ES-I3 (cell line): ENCODE results near the gene MVB12A.

Experiments
- H3K36me3 ChIP-seq: 2 replicates; pipeline ENCODE4 v1.6.1; 2013; ENCODE audit warnings: mild to moderate bottlenecking, low read length, control low read depth, moderate library complexity; ENCODE audit not compliant: insufficient read depth
- H3K4me1 ChIP-seq: 2 replicates; pipeline ENCODE4 v1.6.1; 2013; ENCODE audit warnings: mild to moderate bottlenecking, control low read depth, low read length; ENCODE audit not compliant: insufficient read depth
- H3K9ac ChIP-seq: 2 replicates; pipeline ENCODE4 v1.6.1; 2013; ENCODE audit warnings: low read depth, mild to moderate bottlenecking, low read length, moderate library complexity
- H3K9me3 ChIP-seq: 2 replicates; pipeline ENCODE4 v1.6.1; 2013; ENCODE audit warnings: mild to moderate bottlenecking, low read length, moderate library complexity; ENCODE audit not compliant: control insufficient read depth, insufficient read depth

Gene MVB12A

DNA sequence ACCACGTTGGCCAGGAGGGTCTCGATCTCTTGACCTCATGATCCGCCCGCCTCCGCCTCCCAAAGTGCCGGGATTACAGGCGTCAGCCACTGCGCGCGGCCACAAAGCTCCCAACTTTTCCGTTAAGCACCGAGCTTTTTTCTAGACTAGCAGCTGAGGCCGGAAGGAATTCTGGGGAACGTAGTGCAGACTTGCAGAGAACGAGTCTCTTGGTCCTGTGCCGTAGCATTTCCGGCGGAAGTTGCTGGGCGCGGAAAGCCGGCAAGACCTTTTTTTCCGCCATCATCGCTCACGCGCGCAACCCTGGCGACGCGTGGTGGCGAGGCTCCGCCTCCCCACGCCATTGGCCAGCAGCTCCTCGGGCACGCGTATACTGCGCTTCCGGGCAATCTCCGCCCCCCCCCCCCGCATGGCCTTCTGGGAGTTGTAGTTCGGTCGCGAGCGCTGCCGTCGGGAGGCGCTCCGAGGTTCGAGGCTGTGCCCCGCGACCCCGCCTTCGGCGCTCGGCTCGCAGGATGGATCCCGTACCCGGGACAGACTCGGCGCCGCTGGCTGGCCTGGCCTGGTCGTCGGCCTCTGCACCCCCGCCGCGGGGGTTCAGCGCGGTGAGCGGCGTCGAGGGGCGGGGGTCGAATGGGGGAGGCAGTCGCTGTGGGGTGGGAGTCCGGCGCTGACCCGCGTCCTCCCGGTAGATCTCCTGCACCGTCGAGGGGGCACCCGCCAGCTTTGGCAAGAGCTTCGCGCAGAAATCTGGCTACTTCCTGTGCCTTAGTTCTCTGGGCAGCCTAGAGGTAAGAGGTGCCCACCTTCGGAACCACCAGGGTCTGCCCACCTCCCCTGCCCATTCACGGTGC, at the start of gene MVB12A:
MVB12A (plus strand) TSS at position 427 of the 854 bp plus-strand sequence; CDS start at position 516, 89 bp downstream.
- peak within 1 kb of the TSS; percentile 64 for H3K9ac ChIP-seq
- H3K9me3 ChIP-seq: no peaks in the 10 kb centered on the region
- H3K4me1 ChIP-seq: peaks cover 15% of the 10 kb centered on the region
- H3K36me3 ChIP-seq: no peaks in the 10 kb centered on the region

DNA sequence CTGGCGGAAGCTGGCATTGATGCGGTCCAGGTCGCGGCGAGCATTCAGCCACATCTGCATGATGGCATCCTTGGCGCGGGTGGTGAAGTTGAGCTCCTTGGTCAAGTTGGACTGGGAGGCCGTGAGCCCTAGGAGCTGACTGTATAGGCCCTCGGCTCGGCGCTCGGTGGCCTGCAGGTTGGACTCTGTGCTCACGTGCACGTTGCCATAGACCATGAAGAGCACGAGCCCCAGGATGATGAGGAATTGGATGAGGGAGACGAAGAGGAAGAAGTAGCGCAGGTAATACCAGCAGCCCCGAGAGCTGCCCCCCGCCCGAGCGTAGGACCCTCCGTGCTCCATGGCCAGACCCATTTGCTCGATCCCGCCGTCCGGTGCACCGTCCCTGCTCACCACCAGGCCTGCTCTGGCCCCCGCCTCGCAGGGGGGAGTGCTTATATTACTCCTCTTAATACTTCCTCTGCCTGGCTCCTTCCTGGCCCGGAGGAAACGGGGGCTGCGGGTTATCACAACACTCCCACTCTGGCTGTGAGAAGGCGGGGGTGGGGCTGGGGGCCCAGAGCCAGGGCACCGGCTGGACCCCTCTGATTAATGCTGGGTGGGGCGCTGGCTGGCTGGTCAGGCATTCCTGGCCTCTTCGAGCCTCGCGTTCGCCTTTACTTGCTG, 42.8 kb upstream of the MVB12A start, which contains the start of gene PLVAP:
PLVAP (minus strand) TSS at position 408 of the 666 bp plus-strand sequence; CDS start at position 354, 54 bp downstream.
- no peaks in the 10 kb centered on the region for H3K36me3 ChIP-seq
- peaks cover 6% of the 10 kb centered on the region; the same call in 1 of the 2 replicates for H3K9me3 ChIP-seq
- no peak within 1 kb of the TSS for H3K9ac ChIP-seq
- H3K4me1 ChIP-seq: peaks cover 7% of the 10 kb centered on the region; the same call in 1 of the 2 replicates

DNA sequence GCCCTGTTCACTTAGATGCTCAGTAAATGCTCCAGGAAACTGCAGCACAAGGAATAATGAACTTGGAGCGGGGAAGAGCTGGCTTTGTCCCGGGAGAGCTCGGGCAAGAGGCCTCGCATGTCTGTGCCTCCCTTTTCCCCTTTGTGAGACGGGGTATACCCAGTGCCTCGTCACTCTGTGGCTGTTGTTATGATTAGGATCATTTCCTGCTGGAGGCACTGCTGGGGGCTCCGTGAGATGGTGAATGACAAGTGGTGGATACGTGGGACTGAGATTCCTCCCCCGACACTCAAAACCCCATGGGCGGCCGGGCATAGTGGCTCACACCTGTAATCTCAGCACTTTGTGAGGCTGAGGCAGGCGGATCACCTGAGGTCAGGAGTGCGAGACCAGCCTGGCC, 41.6 kb upstream of the MVB12A start:
- no peak overlapping the region for H3K9ac ChIP-seq
- no peaks in the 10 kb centered on the region for H3K36me3 ChIP-seq
- peaks cover 13% of the 10 kb centered on the region; the same call in 1 of the 2 replicates for H3K4me1 ChIP-seq
- H3K9me3 ChIP-seq: peaks cover 6% of the 10 kb centered on the region; the same call in 1 of the 2 replicates

DNA sequence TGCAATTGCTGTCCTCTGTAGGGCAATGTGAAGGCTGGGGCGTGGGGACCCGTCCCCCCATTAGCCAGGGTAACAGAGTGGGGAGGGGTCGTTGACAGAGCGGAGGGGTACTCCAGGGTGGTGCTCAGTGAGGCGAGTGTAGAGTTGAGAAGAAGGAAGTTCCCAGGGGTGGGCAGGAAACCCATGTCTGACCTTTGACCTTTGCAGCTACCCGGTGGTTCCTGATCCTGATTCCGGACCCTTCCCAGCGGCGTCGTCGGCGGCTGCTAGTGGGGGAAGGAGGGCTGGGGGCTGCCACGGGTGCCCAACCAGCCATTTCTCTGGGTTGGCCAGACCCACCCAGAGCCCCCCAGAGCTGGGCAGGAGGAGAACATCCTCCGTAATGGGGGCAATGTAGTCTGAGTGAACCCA, 40.6 kb upstream of the MVB12A start:
- Histone ChIP-seq H3K36me3 (no peaks in the 10 kb centered on the region), H3K4me1 (peaks cover 13% of the 10 kb centered on the region; the same call in 1 of the 2 replicates), H3K9ac (no peak overlapping the region), H3K9me3 (peaks cover 6% of the 10 kb centered on the region; the same call in 1 of the 2 replicates)

DNA sequence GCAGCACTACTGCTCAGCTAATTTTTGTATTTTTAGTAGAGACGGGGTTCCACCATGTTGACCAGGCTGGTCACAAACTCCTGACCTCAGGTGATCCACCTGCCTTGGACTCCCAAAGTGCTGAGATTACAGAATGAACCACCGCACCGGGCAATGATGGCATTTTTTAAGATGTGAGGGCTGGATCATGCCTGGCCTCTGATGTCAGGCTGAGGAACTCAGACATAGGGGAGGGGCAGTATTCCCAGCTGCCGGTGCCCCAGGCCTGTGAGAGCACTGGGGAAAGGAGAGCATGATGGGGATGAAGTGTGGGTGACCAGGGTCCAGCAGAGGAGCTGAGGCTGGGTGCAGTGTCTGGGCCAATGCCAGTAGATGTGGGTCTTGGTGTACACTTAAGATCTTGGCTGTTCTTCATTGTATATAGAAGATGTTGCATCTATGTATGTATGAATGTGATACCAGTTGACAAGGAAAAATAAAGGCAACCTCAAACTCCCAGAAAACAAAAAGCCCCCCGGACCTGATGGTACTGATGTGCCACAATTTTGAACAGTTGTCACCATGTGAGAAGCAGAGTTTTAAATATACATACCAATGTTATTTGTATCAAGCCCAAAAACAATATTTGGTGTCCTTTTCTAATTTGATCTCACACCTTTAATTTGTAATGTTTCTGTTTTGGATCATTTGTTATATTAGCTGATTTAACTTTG, 39.3 kb upstream of the MVB12A start:
- peaks cover 13% of the 10 kb centered on the region; the same call in 1 of the 2 replicates for H3K4me1 ChIP-seq
- peaks cover 6% of the 10 kb centered on the region; the same call in 1 of the 2 replicates for H3K9me3 ChIP-seq
- no peaks in the 10 kb centered on the region for H3K36me3 ChIP-seq
- H3K9ac ChIP-seq: no peak overlapping the region

DNA sequence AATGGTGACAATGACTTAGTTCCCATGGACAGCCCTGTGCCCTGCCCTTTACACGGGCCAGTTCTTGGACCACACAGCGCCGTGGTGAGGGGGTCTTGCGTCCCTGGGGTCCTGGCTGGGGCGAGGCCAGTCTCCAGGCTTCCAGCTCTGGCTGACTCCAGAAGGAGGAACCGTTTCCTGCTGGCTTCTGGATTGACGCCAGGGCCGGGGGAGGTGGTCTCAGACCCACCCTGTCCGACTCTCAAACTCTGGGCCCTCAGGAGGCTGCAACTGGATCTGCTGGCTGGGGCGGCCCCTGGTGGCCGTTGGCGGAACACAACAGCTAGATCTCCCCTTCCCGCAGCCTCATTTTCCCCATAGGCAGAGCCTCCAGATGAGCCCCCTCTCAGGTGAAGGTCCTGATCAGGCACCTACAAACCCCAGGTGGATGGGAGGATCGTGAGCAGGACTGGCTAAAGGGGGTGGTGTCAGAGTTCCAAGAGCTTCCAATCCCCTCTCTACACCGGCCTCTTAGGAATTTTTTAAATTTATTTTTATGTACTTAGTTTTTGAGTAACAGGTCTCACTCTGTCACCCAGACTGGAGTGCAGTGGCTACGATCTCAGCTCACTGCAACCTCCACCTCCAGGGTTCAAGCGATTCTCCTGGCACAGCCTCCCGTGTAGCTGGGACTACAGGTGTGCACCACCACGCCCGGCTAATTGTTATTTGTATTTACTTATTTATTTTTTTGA, 33.8 kb upstream of the MVB12A start:
- H3K4me1 ChIP-seq: peaks cover 6% of the 10 kb centered on the region; the same call in 1 of the 2 replicates
- H3K36me3 ChIP-seq: no peaks in the 10 kb centered on the region
- H3K9ac ChIP-seq: no peak overlapping the region
- no peaks in the 10 kb centered on the region for H3K9me3 ChIP-seq

DNA sequence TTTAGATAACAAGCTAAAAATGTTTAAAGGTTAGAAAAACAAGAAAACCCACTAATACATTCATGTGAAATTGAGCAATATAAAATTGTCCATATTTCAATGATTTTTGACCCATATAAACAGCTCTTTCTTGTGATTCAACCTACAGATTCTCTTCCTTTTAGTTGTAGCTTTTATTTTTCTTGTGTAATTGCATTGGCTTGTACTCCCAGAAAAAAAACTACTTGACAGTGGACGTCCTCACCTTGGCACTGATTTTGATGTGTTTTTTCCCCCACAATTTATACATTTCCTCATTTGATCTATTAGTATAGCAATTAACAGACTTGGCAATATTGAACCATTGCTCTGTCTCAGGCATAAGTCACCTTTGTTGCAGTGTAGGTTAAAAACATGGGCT, 30.6 kb upstream of the MVB12A start:
- H3K9me3 ChIP-seq: no peaks in the 10 kb centered on the region
- no peaks in the 10 kb centered on the region for H3K36me3 ChIP-seq
- H3K9ac ChIP-seq: no peak overlapping the region
- no peaks in the 10 kb centered on the region; the same call in 1 of the 2 replicates for H3K4me1 ChIP-seq

DNA sequence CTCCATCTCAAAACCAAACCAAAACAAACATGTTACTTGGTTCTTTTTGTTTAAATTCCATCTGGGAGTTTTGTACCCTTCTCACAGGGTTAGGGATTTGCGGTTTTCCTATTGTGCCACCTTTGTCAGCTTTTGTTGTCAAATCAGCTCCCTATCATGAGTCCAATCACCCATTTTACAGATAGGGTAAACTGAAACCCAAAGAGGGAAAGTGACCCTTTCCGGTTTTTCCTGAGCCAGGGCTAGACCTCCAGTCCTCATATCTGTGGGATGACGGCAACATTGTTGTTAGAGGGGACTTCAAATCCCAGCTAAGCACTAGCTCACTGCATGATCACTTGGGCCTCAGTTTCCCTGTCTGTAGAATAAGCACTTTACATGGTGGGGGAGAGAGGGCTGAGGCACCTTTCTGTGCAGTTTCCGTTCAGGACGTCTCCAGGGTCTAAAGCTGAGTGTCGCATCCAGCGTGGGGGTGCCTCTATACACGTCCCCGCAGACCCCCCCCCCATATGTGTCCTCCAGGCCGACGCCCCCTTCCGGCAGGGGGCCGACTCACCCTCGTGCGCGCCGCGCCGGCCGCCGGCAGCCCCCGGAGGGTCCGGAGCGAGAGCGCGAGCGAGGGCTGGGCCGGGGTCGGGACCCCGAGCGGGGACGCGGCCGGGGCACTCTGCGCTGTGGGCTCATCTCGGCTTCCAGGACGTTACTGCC, 29.7 kb upstream of the MVB12A start:
- Histone ChIP-seq H3K4me1 (no peaks in the 10 kb centered on the region; the same call in 1 of the 2 replicates), H3K36me3 (no peaks in the 10 kb centered on the region), H3K9ac (peak overlapping the region; percentile 83; the same call in 1 of the 2 replicates), H3K9me3 (no peaks in the 10 kb centered on the region)

DNA sequence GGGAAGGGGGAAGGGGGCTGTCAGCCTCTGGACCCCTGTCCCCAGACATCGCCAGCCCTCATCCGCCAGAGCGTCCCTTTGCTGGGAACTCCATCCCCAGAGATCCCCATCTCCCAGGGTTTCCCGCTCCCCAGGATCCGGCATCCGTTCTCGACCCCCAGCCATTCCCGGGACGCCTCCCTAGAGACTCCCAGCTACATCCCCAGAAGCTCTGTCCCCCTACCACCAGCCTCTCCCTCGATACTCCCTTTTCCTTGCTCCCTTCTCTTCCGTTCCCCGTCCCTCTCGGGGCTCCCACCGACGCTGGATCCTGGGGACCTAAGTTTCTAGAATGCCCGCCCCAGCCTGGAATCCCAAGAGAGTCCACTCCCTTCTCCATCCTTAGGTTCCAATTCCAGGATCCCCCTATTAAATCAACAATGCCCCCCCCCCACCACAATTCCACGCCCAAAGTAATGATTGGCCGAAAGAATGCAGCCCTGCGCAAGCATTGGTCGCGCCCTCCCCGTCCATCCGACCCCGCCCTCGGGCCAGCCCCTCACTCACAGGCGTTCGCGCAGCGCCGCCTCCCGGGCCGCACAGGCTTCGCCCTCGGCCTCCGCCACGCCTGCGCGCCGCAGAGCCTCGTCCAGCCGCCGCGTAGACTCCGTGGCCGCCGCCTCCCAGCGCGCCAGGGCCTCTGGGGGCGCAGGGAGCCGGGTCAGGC, 29.0 kb upstream of the MVB12A start:
- H3K4me1 ChIP-seq: no peaks in the 10 kb centered on the region; the same call in 1 of the 2 replicates
- H3K36me3 ChIP-seq: no peaks in the 10 kb centered on the region
- peak overlapping the region; percentile 83; the same call in 1 of the 2 replicates for H3K9ac ChIP-seq
- no peaks in the 10 kb centered on the region for H3K9me3 ChIP-seq

DNA sequence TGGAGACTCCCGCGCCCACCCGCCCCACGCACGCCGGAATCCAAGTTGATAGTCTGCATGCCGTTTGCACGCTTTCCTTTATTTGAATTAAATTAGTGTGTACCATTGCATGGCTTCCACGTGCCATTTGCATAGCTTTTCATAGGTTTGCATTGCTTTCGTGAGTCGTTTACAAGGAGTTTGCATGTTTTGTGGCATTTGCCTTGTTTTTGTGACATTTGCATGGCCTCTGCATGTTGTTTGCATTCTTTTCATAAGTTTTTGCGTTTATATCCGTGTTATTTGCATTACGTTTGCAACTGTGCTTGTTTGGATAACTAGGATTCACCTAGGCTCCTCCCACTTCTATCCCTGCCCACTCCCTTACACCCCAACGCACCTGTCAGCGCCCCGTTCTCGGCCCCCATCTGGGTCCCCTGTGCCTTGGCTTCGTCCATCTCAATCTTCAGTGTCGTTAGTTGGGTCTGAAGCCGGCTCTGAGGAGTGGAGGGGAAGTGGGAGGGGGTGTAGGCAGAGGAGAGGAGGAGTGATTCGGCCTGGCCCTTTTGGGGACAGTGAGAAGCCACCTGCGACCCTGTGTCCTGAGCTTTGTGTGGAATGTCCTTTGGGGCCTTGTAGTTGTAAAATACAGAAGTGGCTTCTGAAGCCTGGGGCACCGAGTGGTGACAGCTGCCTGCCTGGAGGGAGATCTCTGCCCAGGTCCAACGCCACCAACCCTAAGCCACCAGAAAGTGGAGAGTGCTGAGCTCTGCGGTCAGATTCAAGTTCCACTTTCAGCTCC, 28.3 kb upstream of the MVB12A start:
- no peaks in the 10 kb centered on the region for H3K9me3 ChIP-seq
- H3K4me1 ChIP-seq: no peaks in the 10 kb centered on the region; the same call in 1 of the 2 replicates
- H3K36me3 ChIP-seq: no peaks in the 10 kb centered on the region
- H3K9ac ChIP-seq: peak overlapping the region; percentile 83; the same call in 1 of the 2 replicates

DNA sequence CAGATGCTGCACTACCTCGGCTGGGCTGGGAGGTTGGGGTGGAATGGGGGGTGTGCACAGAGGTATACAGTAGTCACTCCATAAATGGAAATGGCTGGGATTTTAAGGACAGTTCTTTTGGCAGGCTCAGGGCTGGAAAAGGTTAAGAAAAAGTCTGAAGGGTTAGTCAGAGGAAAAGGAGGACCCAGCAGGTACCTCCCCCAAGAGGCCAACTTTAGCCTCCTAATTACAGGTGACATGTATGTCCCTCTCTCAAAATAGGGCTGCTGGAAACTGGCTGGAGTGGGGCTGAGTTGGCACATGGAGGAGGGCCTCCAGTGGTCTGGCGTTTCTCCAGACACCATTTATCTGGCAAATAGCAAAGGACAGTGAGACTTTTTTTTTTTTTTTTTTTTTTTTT, 26.8 kb upstream of the MVB12A start:
- Histone ChIP-seq H3K36me3 (no peaks in the 10 kb centered on the region), H3K4me1 (no peaks in the 10 kb centered on the region; the same call in 1 of the 2 replicates), H3K9me3 (no peaks in the 10 kb centered on the region), H3K9ac (no peak overlapping the region)

DNA sequence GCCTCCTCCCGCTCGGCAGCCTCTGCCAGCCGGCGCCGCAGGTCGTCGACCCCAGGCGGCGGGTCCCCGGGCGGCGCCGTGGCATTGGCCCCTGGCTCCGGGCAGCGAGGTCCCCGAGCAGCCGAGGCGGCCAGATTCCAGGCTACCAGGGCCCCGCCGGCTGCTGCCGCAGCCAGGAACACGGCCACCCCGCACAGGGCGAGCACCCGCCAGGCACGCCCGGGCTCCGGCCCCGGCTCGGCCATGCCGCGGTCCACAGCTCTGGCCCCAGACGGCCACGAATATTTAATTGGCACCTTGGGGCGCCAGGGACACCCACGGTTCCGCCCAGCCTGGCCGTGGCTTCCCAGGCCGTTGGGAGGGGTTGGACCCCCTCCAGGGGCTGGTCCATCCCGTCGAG, 25.9 kb upstream of the MVB12A start, which contains the start of gene CCDC194:
CCDC194 (minus strand) TSS at position 283 of the 400 bp plus-strand sequence; CDS start at position 245, 38 bp downstream.
- H3K36me3 ChIP-seq: no peaks in the 10 kb centered on the region; the same call in 1 of the 2 replicates
- H3K4me1 ChIP-seq: no peaks in the 10 kb centered on the region; the same call in 1 of the 2 replicates
- H3K9me3 ChIP-seq: no peaks in the 10 kb centered on the region
- no peak within 1 kb of the TSS for H3K9ac ChIP-seq
